HG02588 (cell line): ENCODE results near the gene PTGR3.

Experiments
- ATAC-seq: cut with Tn5 transposase; IDR thresholded peaks from one replicate; pipeline ENCODE4 v1.9.1; 2021; ENCODE audit warnings: mild to moderate bottlenecking, moderate library complexity; ENCODE audit not compliant: unreplicated experiment

Gene PTGR3

DNA sequence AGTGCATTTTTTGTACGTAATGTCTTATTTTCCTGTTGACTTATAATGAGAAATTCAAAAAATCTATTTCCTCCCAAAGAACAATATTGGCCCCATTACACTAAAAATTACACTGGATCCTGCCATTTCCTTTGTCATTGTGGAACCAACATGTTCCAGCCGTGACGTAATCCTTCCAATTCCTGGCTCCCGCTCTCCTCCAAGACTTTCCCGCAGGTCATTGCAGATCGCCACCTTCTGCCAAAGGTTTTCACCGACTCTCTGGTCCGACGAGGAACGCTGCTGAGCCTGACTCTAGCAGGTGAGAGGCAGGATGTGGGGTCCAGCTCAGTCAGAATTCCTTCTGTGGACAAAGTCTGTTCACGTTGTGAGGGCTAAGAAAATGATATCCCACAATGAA, 38.0 kb downstream of the PTGR3 start:
- no peak for ATAC-seq

GRCh38 chr18:75170022-75170789, 38.7 kb downstream of the PTGR3 start:
- ATAC-seq = no peak

DNA sequence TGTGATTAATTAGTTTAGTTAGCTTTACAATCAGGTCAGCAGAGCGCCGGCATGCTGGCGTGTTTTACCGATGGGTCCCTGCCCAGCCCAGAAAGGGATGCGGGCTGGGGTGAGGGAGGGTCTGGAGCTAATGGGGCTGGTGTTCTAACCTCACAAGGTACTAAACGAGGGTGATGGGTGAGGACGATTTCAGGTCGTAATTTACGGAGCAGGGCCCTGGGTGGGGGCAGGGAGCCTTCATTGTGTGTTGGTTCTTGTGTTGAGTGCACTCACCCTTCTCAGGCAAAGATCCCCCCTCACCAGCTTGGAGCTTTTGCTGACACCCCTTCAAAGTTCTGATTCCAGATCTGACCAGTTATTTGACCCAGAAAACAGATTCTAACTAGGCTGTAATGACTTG, 39.5 kb downstream of the PTGR3 start:
- ATAC-seq = no peak

DNA sequence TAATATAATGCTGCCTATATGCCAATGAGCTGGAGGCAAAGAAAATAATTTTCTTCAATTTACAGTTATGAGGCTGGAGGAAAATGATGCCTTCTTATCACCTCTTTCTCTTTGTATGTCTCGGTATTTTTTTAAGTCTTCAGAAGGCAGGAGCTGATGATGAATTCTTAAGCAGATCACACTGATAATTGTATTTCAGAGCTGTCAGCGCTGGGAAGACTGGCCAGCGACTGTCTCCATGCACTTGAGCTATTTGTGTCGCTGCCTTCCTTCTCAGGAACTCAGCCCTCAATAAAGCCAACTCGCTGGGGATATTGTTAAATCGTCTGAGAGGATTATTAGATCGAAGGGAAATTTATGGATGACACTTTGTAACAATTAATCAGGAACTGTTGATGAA, 40.3 kb downstream of the PTGR3 start:
- no peak for ATAC-seq

DNA sequence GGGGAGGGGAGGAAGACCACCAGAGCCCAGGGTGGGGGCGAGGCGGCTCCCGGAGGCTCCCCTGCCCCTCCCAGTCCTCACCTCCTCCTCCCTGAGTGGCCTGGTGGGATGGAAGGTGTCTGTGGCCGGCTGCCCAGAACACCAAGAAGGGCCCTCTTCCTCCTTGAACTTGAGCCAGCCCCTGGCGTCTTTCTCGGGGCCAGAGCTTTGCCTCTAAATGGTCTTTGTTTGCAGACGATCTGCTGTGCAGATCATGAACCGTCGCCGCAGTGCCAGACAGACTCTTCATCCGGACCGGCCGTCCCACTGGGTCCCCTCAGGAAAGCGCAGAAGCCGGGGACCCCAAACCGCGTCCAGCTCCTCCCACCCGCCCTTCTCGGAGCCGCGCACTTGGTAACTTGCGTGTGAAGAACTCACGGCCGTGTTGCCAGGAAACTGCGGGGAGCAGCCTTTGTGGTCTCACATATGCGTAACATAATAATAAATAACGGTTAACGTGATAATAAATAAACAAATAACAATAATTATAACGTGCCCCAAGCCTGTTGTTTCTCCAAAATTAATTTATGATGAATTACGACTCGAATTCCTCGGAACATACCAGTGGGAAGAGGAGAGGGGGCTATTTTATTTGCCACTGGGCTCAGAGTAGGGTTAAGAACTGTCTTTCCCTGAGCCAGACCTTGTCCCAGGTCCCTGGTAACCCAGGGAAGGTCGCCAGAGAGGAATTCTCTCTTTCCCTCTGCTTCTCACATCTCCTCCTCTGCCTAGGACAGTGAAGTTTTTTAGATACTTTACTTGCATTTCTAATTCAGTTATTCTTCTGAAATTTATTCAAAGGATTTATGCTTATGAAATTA, 41.0 kb downstream of the PTGR3 start:
- no peak for ATAC-seq

- ATAC-seq = no peak
Measured at GRCh38 chr18:75167137-75167536, 41.8 kb downstream of the PTGR3 start.

DNA sequence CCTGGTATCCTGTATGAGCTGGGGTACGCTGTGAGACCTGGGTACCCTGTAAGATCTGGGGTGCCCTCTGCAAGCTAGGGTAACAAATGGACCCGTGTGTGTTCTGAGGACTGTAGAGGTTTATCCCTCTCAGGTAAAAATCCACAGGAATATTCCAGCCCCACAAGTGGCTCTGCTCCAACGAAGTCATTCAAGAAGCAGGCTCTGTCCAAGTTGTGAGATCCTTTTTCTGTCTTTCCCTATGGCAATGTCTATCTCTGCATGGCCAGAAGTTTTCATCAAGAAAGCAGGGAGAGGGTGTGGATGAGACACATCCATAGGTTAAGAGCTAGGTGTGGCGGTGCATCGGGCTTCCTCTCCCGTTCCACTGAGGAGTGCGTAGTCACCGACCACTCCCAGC, 43.0 kb downstream of the PTGR3 start:
- ATAC-seq = no peak

- ATAC-seq = no peak
Measured at GRCh38 chr18:75164479-75164878, 44.5 kb downstream of the PTGR3 start.

- ATAC-seq = no peak
Measured at GRCh38 chr18:75163736-75164135, 45.2 kb downstream of the PTGR3 start.

- no peak for ATAC-seq
Measured at GRCh38 chr18:75162978-75163377, 46.0 kb downstream of the PTGR3 start.

DNA sequence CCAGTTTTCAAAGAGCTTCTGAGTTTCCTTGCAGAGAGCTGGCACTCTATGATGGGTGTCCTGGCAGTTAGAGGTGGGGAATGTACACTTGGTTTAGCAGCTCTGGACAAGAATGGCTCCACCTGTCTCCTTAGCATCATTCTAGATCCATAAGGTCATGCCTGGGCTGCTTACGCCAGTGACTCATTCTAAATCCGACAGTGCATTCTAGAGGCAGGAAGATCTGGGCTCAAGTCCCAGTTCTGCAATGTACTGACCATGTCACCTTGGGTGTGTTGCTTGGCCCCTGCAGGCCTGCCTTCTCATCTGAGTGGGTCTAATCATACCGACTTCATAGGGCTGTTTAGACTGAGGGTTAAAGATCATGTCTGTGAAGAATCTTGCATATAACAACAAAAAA, 46.5 kb downstream of the PTGR3 start:
- ATAC-seq = no peak

- peak; percentile 58 for ATAC-seq
Measured at GRCh38 chr18:75161256-75162028, 47.5 kb downstream of the PTGR3 start.

DNA sequence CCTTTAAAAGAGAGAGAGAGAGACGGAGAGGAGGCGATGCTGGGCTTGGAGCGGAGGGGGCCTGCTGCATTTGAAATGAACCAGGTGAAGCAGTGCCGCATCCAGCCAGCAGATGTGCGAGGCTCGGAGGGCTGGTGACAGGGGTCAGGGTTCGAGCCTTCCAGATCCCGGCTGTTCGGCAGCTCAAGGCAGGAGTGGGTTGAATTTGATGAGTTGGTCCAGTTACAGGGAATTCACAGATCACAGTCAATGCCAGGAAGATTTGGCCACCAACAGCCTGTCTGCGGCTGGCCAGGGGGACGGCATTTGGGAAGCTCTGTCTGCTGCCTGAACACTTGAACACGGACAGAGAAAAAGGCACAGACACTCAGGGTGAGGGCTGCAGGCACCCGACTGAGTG, 48.6 kb downstream of the PTGR3 start:
- ATAC-seq = no peak

GRCh38 chr18:75159646-75160356, 49.1 kb downstream of the PTGR3 start:
- no peak for ATAC-seq

GRCh38 chr18:75159238-75159518, 49.8 kb downstream of the PTGR3 start:
- no peak for ATAC-seq
